PFSK-1 (cell line): Measurements from ENCODE around the gene TUBA8.

Experiments used
- FOXP2 ChIP-seq: optimal IDR thresholded peaks from 2 replicates; pipeline ENCODE3; 2011; ENCODE audit warnings: borderline replicate concordance, control low read depth, inconsistent platforms; ENCODE audit not compliant: insufficient read depth; ENCODE audit errors: extremely low read length, extremely low read depth
- POLR2AphosphoS5 ChIP-seq: IDR thresholded peaks from 2 replicates; pipeline ENCODE4 v1.6.1; 2012; ENCODE audit warnings: low read depth, mild to moderate bottlenecking, control low read depth, low read length, moderate library complexity
- REST ChIP-seq, 2 experiments: IDR thresholded peaks; 2 replicates each; pipeline versions ENCODE4 v1.6.1 to v1.8.0; 2011 to 2012; ENCODE audit warnings: low read depth in 2 of 2, low read length in 2 of 2, control low read depth in 1 of 2, inconsistent platforms in 1 of 2, mild to moderate bottlenecking in 1 of 2, moderate library complexity in 1 of 2; ENCODE audit not compliant: insufficient read depth in 1 of 2
- SIN3A ChIP-seq: IDR thresholded peaks from 2 replicates; pipeline ENCODE4 v1.6.1; 2012; ENCODE audit warnings: mild to moderate bottlenecking, low read length, moderate library complexity, borderline replicate concordance; ENCODE audit not compliant: insufficient read depth
- TAF1 ChIP-seq: IDR thresholded peaks from 2 replicates; pipeline ENCODE4 v1.6.1; 2012; ENCODE audit warnings: low read length, control low read depth, borderline replicate concordance; ENCODE audit not compliant: insufficient read depth

Gene TUBA8

GRCh38 chr22:18082467-18082866 is 28.1 kb upstream of the TUBA8 start:
- TF ChIP-seq FOXP2 = no peak
- TF ChIP-seq SIN3A = no peak

DNA sequence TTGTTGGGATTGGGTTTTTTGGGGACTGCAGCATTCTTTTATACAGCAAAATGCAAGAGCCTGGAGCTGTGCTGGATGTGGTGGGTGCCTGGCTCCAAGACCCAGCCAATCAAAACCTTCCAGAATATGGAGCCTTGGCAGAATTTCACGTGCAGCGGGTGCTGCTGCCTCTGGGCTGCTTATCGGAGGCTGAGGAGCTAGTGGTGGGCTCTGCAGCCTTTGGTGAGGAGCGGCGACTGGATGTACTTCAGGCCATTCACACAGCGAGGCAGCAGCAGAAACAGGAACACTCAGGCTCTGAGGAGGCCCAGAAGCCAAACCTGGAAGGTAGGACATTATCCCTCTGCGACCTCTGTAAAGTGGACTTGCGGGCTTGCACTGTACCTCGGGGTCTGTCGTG is 27.2 kb upstream of the TUBA8 start:
- TF ChIP-seq REST (IDR thresholded peaks at IDR 0.05; ENCODE audit: insufficient read depth in 1 of 2, low read depth in 2 of 2, low read length in 2 of 2) = no peak
- no peak for TF ChIP-seq TAF1
- TF ChIP-seq POLR2AphosphoS5 = no peak
- TF ChIP-seq FOXP2 = no peak
- TF ChIP-seq SIN3A = no peak

GRCh38 chr22:18085188-18085587 is 25.4 kb upstream of the TUBA8 start:
- TF ChIP-seq FOXP2 = no peak

DNA sequence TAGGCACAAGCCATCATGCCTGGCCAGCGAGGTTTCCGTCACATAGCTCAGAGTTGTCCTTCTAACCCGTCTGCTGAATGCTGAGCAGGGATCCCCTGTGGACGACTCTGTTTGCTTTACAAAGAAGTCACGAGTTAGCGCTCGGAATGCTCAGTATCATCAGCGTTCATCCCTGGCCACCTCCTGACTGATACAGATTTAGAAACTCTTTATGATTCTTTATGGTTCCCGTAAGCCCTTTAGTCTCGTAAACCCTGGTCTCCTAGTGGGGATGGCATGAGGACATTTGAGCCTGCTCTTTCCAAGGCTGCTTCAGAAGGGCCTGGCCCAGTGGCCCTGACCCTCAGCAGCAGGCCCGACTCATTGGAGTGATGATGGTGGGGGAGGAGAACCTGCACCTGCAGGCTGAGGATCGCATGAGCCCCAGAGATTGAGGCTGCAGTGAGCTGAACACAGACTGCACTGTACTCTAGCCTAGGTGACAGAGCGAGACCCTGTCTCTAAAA is 23.2 kb upstream of the TUBA8 start:
- TF ChIP-seq TAF1 (no peak), POLR2AphosphoS5 (no peak), REST (IDR thresholded peaks at IDR 0.05; ENCODE audit: insufficient read depth in 1 of 2, low read depth in 2 of 2, low read length in 2 of 2) (no peak)

- TF ChIP-seq POLR2AphosphoS5 = no peak
- TF ChIP-seq FOXP2 = no peak
- TF ChIP-seq TAF1 = no peak
These were observed 21.6 kb upstream of the TUBA8 start for GRCh38 chr22:18088825-18089568.

DNA sequence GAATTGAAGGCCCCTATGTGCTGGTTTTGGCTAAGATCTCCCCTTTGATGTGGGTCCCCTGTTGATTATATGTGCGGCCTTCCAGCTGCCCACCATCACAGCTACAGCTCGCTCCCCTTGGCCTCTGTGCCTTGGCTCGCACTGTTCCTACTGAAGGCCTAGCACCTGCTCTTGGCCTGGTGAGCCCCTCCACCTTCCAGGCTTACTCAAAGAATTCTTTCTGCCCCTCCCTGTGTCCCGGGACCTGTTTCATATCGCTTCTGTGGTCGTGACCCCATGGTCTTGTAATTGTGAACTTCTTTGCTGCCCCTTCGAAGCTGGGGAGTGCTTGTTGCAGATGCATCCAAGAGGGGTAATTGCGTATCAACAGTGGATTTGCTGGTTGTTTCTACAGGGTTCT is 20.3 kb upstream of the TUBA8 start:
- TF ChIP-seq TAF1 (no peak), SIN3A (no peak), REST (IDR thresholded peaks at IDR 0.05; ENCODE audit: insufficient read depth in 1 of 2, low read depth in 2 of 2, low read length in 2 of 2) (no peak), FOXP2 (no peak), POLR2AphosphoS5 (no peak)

DNA sequence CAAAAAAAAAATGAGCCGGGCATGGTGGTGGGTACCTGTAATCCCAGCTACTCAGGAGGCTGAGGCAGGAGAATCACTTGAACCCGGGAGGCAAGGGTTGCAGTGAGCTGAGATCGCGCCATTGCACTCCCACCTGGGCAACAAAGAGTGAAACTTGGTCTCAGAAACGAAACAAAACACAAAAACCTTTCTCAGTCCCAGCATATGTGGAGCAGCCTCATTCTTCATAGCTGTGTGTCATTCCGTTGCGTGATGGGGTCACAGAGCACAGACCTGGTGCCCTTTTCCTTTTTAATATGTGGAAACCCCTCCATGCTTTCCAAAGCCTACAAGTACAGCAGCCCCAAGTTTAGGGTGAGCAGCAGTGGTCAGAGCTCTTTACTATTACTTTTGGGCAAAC is 19.1 kb upstream of the TUBA8 start:
- TF ChIP-seq TAF1 (no peak), FOXP2 (no peak), REST (IDR thresholded peaks at IDR 0.05; ENCODE audit: insufficient read depth in 1 of 2, low read depth in 2 of 2, low read length in 2 of 2) (no peak), POLR2AphosphoS5 (no peak)
